Panc1 (cell line): Measurements from ENCODE around the gene HMOX1. TPM values are rescaled to one million over a fixed set of nuclear protein-coding genes. Genes with fewer than 3 reads are reported as not detected.
A peak's percentile ranks its signal among the peaks of the same experiment; 100 is the strongest.
"Not testable (repeated sequence)": the region's sequence is repeated elsewhere in the genome, so short reads cannot be mapped to it uniquely, and the experiment has no call there.

Source experiments
- ATAC-seq: fragments of 200-7000 bp; cut with Tn5 transposase; 2 replicates; pipeline ENCODE4 v1.9.1; 2020; ENCODE audit warnings: mild to moderate bottlenecking, moderate library complexity
- BruUV-seq: library from RNA; stranded (reverse); fragments of 400-500 nt; replicated peaks from 2 replicates; lab custom pipeline; 2021; lab: Mats Ljungman, UMichigan
- CTCF ChIA-PET: fragments of 300-600 bp; sonication (Branson Sonifier 250); formaldehyde crosslinking; loops from one replicate; lab custom pipeline; 2022; ENCODE audit warnings: antibody characterized with exemption; lab: Charles Lee
- POLR2A ChIA-PET: fragments of 300-600 bp; sonication (Branson Sonifier 250); formaldehyde crosslinking; loops from one replicate; lab custom pipeline; 2022; ENCODE audit warnings: antibody characterized with exemption; lab: Charles Lee
- DNase-seq: peaks from one replicate; pipeline ENCODE4 v3.0.0-alpha.2; 2010; ENCODE audit warnings: low read depth, low spot score
- H3K27ac ChIP-seq: 2 replicates; pipeline ENCODE4 v1.5.1; 2011; ENCODE audit warnings: mild to moderate bottlenecking, low read length, inconsistent platforms
- H3K27me3 ChIP-seq: fragments of 200-500 bp; sonication (Bioruptor generic); 2 replicates; pipeline ENCODE4 v1.6.0; 2014; ENCODE audit warnings: low read length, inconsistent platforms; ENCODE audit not compliant: control insufficient read depth, insufficient read depth
- H3K36me3 ChIP-seq: fragments of 200-500 bp; sonication (Bioruptor generic); 2 replicates; pipeline ENCODE4 v1.5.1; 2014; ENCODE audit warnings: inconsistent platforms, mild to moderate bottlenecking, low read length, moderate library complexity; ENCODE audit not compliant: control insufficient read depth, insufficient read depth
- H3K4me1 ChIP-seq: 2 replicates; pipeline ENCODE4 v1.5.1; 2011; ENCODE audit warnings: inconsistent platforms, mild to moderate bottlenecking, low read length, moderate library complexity; ENCODE audit not compliant: control insufficient read depth, insufficient read depth
- H3K4me3 ChIP-seq, 2 experiments: 2 replicates each; pipeline ENCODE4 v1.5.1; 2011 to 2012; ENCODE audit warnings: low read depth in 2 of 2, low read length in 2 of 2, mild to moderate bottlenecking in 2 of 2, inconsistent platforms in 1 of 2, moderate library complexity in 1 of 2
- H3K9me3 ChIP-seq: fragments of 200-500 bp; sonication (Bioruptor generic); 2 replicates; pipeline ENCODE4 v1.5.1; 2014; ENCODE audit warnings: low read depth, mild to moderate bottlenecking, inconsistent platforms, low read length, moderate library complexity; ENCODE audit not compliant: control insufficient read depth, insufficient read depth
- CTCF ChIP-seq: fragments of 450-650 bp; IDR thresholded peaks from 2 replicates; pipeline ENCODE4 v1.5.1; 2017; ENCODE audit warnings: mild to moderate bottlenecking
- POLR2AphosphoS5 ChIP-seq: IDR thresholded peaks from 2 replicates; pipeline ENCODE4 v1.6.1; 2012; ENCODE audit warnings: mild to moderate bottlenecking, low read depth, low read length, moderate library complexity
- REST ChIP-seq, 2 experiments: IDR thresholded peaks; 2 replicates each; pipeline ENCODE4 v1.6.1; 2011 to 2012; ENCODE audit warnings: low read depth in 2 of 2, control low read depth in 1 of 2, low read length in 1 of 2, mild to moderate bottlenecking in 1 of 2, moderate library complexity in 1 of 2; ENCODE audit not compliant: insufficient read depth in 1 of 2
- SIN3A ChIP-seq: IDR thresholded peaks from 2 replicates; pipeline ENCODE4 v1.6.1; 2012; ENCODE audit warnings: low read depth, mild to moderate bottlenecking, low read length, moderate library complexity, borderline replicate concordance; ENCODE audit not compliant: insufficient read depth
- TCF7L2 ChIP-seq: IDR thresholded peaks from 2 replicates; pipeline ENCODE4 v1.6.1; 2011; ENCODE audit warnings: mild to moderate bottlenecking, low read depth, low read length, inconsistent platforms
- in situ Hi-C: cut with HindIII; loops from 2 replicates; pipeline ENCODE4 v1.10.0; 2016; ENCODE audit warnings: low sequenced_read_pairs, low pct_unique_long_range_greater_than_20kb
- intact Hi-C: fragments of 100-400 bp; cut with micrococcal nuclease; formaldehyde crosslinking; loops from one replicate; pipeline ENCODE4 v1.10.0; 2022; ENCODE audit not compliant: unreplicated experiment
- total RNA-seq: library from RNA; stranded (reverse); gene quantifications from one replicate; pipeline ENCODE4 v1.2.1, GENCODE V29; 2021; ENCODE audit not compliant: unreplicated experiment

Gene HMOX1
- total RNA-seq, 1 experiment from 2014 or later: 105 TPM

GRCh38 chr22:35361001-35361558 is 19.8 kb upstream of the HMOX1 start:
- intact Hi-C loops: no loop called here
- DNase-seq (no peak), ATAC-seq (no peak)
- no peaks in the 10 kb centered on the region for H3K36me3 ChIP-seq
- no peaks in the 10 kb centered on the region for H3K9me3 ChIP-seq
- CTCF ChIA-PET: interaction anchor here (0.8 kb wide), 1 partner anchor 385 kb away, joined by 9 read pairs; no protein-coding TSS in a partner anchor
- POLR2A ChIA-PET: no interaction called here
- in situ Hi-C loops: no loop called here
- no peak overlapping the region for H3K4me3 ChIP-seq
- H3K27ac ChIP-seq: no peak overlapping the region
- no peaks in the 10 kb centered on the region for H3K4me1 ChIP-seq
- no peak for TF ChIP-seq SIN3A
- TF ChIP-seq REST (IDR thresholded peaks at IDR 0.05; ENCODE audit: insufficient read depth in 1 of 2, low read depth in 2 of 2, low read length in 1 of 2): no peak
- TF ChIP-seq TCF7L2: no peak
- no peak for TF ChIP-seq POLR2AphosphoS5
- no peak for TF ChIP-seq CTCF
- no TSS peak for BruUV-seq
- H3K27me3 ChIP-seq: no peaks in the 10 kb centered on the region

GRCh38 chr22:35363566-35364086 is 17.3 kb upstream of the HMOX1 start:
- intact Hi-C loops (no loop called here), in situ Hi-C loops (no loop called here)
- H3K27me3 ChIP-seq: no peaks in the 10 kb centered on the region
- H3K27ac ChIP-seq: no peak overlapping the region
- H3K4me1 ChIP-seq: no peaks in the 10 kb centered on the region
- no peaks in the 10 kb centered on the region for H3K9me3 ChIP-seq
- H3K36me3 ChIP-seq: no peaks in the 10 kb centered on the region
- DNase-seq (no peak), ATAC-seq (no peak)
- TF ChIP-seq POLR2AphosphoS5 (no peak), SIN3A (no peak), CTCF (no peak), TCF7L2 (no peak), REST (IDR thresholded peaks at IDR 0.05; ENCODE audit: insufficient read depth in 1 of 2, low read depth in 2 of 2, low read length in 1 of 2) (no peak)
- no TSS peak for BruUV-seq
- ChIA-PET CTCF (no interaction called here), POLR2A (interaction anchor here (0.8 kb wide), 1 partner anchor 10 kb away, joined by 6 read pairs; no protein-coding TSS in a partner anchor)
- no peak overlapping the region for H3K4me3 ChIP-seq

GRCh38 chr22:35364230-35364629 is 16.7 kb upstream of the HMOX1 start:
- H3K27ac ChIP-seq, in situ Hi-C loops, H3K36me3 ChIP-seq, H3K4me1 ChIP-seq, POLR2A ChIA-PET, CTCF ChIA-PET, H3K27me3 ChIP-seq, BruUV-seq, DNase-seq, intact Hi-C loops, H3K4me3 ChIP-seq, H3K9me3 ChIP-seq: not testable (repeated sequence)
- peak; percentile 61 for ATAC-seq
